Type B pancreatic cell (in vitro differentiated cells): ENCODE data around the gene PSMB7. TPM values are rescaled to one million over a fixed set of nuclear protein-coding genes. Genes with fewer than 3 reads are reported as not detected.

Experiments used
- DNase-seq: peaks from one replicate; pipeline ENCODE4 v3.0.0; 2021; ENCODE audit warnings: mixed read lengths; ENCODE audit not compliant: unreplicated experiment; ENCODE audit errors: extremely low spot score
- H3K27ac Mint-ChIP-seq: 2 replicates; pipeline ENCODE4 v1.8.0; 2021; ENCODE audit warnings: mild to moderate bottlenecking, mixed read lengths
- H3K27me3 Mint-ChIP-seq: 2 replicates; pipeline ENCODE4 v1.8.0; 2021; ENCODE audit warnings: mixed read lengths
- H3K36me3 Mint-ChIP-seq: 2 replicates; pipeline ENCODE4 v1.8.0; 2021; ENCODE audit warnings: mixed read lengths
- H3K4me1 Mint-ChIP-seq: one replicate; pipeline ENCODE4 v1.8.0; 2021; ENCODE audit warnings: mixed read lengths; ENCODE audit not compliant: unreplicated experiment
- H3K4me3 Mint-ChIP-seq: 2 replicates; pipeline ENCODE4 v1.8.0; 2021; ENCODE audit warnings: mild to moderate bottlenecking, mixed read lengths
- H3K9me3 Mint-ChIP-seq: 2 replicates; pipeline ENCODE4 v1.8.0; 2021; ENCODE audit warnings: mixed read lengths
- CTCF ChIP-seq: fragments of 200-600 bp; sonication (generic); conservative IDR thresholded peaks from 2 replicates; pipeline ENCODE4 v1.5.0; 2021; ENCODE audit warnings: antibody characterized with exemption, mild to moderate bottlenecking
- total RNA-seq: library from RNA; stranded (reverse); gene quantifications from 2 replicates; pipeline ENCODE4 v1.2.1, GENCODE V29; 2021; ENCODE audit warnings: low replicate concordance

Gene PSMB7
- total RNA-seq, 1 donor from 2014 or later = 168 TPM

GRCh38 chr9:124353166-124353768, 62.0 kb downstream of the PSMB7 start:
- Mint-ChIP-seq H3K4me3 (no peak overlapping the region), H3K27me3 (no peaks in the 10 kb centered on the region), H3K36me3 (peaks cover 19% of the 10 kb centered on the region), H3K9me3 (no peaks in the 10 kb centered on the region), H3K4me1 (peaks cover 5% of the 10 kb centered on the region), H3K27ac (no peak overlapping the region)
- no peak for TF ChIP-seq CTCF
- no peak for DNase-seq

DNA sequence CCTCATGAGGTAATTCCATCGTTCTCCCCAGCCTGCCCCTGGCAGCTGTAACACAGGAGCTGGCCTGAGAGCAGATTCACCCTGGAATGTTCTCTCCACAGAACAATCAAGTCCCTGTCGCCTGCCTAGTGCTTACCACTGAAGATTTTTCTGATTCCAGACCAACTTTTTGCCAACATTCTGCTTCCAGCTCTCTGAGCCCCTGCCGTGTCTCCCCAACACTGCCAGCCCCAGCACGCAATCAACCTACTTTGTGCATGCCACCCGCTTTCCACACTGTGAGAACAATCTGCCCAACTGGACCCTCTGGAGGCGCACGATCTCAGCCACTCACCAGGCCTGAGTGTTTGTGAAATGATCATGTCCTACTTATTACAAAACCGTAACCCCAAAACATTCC, 62.6 kb downstream of the PSMB7 start:
- Mint-ChIP-seq H3K27ac (no peak overlapping the region), H3K36me3 (peaks cover 19% of the 10 kb centered on the region), H3K27me3 (no peaks in the 10 kb centered on the region), H3K4me3 (no peak overlapping the region), H3K9me3 (no peaks in the 10 kb centered on the region), H3K4me1 (peaks cover 4% of the 10 kb centered on the region)
- no peak for DNase-seq
- TF ChIP-seq CTCF = no peak

DNA sequence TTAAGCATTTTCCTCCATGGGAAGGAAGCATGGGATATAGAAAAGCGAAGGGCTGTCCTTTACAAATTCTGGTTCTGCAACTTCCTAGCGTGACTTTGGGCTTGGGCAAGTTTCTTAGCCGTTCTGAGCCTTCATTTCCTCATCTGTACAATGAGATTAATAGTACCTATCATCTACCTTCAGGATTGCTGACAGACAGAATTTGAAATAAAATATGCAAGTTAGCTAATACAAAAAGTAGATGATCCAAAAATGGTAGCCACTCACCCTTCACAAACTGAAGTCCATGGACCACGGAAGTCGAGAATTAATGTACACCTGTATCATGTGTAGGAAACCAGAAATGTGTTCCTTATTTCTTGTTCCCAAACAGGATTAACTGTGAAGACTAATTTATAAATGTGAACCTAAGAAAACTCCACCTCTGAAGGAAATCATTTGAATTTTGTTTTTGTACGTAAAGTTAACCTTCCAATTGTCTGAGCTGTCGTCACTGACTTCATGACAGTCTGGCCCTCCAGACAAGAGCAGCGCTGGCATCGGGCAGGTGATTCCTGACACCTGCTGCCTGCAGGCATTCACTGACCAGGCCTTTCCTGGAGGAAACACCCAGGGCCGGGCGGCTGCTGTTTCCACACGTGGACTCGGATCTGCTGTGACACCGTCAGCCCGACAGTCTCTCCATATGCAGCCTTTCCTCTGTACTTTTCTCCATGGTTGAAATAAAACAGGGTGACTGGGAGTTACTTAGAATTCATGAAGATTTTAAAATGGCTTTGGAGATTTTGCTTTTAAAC, 63.4 kb downstream of the PSMB7 start:
- no peaks in the 10 kb centered on the region for H3K9me3 Mint-ChIP-seq
- H3K36me3 Mint-ChIP-seq = peaks cover 14% of the 10 kb centered on the region
- DNase-seq = no peak
- no peak overlapping the region for H3K27ac Mint-ChIP-seq
- H3K4me3 Mint-ChIP-seq = no peak overlapping the region
- no peak for TF ChIP-seq CTCF
- no peaks in the 10 kb centered on the region for H3K4me1 Mint-ChIP-seq
- H3K27me3 Mint-ChIP-seq = no peaks in the 10 kb centered on the region

DNA sequence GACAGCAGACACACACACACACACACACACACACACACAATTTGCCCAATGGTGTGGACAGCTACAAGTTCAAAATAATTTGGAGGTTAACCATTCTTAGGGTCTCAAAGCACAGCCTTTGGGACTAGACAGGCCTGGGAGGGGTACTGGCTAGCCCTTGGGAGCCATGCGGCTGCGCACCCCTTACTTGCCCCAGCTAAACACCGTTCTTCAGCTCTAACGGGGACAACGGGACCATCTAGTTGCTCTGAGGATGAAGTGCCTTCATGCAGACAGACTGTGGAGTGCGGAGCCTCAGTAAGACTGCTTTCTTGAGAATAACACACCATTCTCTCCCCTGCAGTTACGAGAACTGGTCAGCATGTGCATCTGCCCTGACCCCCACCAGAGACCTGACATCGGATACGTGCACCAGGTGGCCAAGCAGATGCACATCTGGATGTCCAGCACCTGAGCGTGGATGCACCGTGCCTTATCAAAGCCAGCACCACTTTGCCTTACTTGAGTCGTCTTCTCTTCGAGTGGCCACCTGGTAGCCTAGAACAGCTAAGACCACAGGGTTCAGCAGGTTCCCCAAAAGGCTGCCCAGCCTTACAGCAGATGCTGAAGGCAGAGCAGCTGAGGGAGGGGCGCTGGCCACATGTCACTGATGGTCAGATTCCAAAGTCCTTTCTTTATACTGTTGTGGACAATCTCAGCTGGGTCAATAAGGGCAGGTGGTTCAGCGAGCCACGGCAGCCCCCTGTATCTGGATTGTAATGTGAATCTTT, 64.6 kb downstream of the PSMB7 start:
- no peak overlapping the region for H3K27ac Mint-ChIP-seq
- H3K4me3 Mint-ChIP-seq = no peak overlapping the region
- no peaks in the 10 kb centered on the region for H3K9me3 Mint-ChIP-seq
- H3K36me3 Mint-ChIP-seq = peaks cover 14% of the 10 kb centered on the region
- no peak for TF ChIP-seq CTCF
- no peaks in the 10 kb centered on the region for H3K4me1 Mint-ChIP-seq
- DNase-seq = no peak
- no peaks in the 10 kb centered on the region for H3K27me3 Mint-ChIP-seq

DNA sequence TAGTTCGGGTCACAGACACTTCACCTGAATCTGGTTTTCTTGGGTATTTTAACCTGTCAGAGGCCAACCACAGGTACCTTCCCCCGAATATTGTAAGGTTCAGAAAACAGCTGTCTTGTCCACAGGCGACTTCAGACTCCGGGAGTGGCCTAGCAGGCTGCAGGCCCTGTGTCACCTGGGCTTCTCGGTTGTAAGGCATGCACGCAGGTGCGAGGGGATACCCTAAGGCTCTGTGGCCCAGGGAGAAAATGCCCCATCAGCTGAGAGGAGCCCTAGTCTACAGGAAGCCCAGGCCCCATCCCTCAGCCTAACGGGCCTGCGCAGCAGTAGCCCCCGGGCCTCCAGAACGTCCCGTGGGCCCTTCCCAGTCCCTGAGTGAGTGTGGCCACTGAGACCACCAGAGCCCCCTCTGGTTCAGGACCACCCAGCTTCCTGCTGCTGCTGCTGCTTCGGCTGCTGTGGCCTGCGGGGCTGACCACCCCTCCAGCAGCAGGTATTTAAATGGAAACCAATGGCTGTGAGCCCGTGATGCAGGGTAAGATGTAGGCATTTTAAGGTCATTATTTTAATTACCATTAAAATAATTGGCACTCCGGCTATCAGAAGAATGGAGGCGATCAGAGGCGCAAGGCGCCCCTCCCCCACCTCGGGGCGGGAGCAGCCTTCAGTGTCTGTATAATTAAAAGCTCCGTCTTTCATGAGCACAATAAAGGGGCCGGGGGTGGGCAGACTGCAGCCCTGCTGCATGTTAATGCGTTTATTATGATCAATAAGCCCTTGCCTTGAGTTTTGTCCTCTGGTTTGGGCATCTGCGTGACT, 65.4 kb downstream of the PSMB7 start:
- no peak for TF ChIP-seq CTCF
- Mint-ChIP-seq H3K4me1 (no peaks in the 10 kb centered on the region), H3K27ac (no peak overlapping the region), H3K4me3 (no peak overlapping the region), H3K9me3 (no peaks in the 10 kb centered on the region), H3K36me3 (peaks cover 14% of the 10 kb centered on the region), H3K27me3 (no peaks in the 10 kb centered on the region)
- no peak for DNase-seq
